ENCODE measurements around the gene GAPDH.

Gene GAPDH

DNA sequence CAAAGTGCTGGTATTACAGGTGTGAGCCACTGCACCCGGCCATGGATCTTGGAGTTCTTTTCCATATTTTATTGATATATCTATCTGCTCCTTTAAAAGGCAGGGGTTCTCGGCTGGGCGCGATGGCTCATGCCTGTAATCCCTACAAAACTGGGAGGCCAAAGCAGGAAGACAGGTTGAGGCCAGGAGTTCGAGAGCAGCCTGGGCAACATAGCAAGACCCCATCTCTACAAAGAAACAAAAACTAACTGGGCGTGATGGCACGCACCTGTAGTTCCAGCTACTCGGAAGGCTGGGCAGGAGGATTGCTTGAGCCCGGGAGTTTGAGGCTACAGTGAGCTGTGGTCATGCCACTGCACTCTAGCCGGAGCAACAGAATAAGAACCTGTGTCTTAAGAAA is 12.1 kb upstream of the GAPDH start:
- TF ChIP-seq POLR2A (IDR thresholded peaks at IDR 0.05; ENCODE audit: low read depth, low read length): no peak
- no peak for DNase-seq (ENCODE audit: insufficient read length, low spot score)
- FAIRE-seq: no peak

DNA sequence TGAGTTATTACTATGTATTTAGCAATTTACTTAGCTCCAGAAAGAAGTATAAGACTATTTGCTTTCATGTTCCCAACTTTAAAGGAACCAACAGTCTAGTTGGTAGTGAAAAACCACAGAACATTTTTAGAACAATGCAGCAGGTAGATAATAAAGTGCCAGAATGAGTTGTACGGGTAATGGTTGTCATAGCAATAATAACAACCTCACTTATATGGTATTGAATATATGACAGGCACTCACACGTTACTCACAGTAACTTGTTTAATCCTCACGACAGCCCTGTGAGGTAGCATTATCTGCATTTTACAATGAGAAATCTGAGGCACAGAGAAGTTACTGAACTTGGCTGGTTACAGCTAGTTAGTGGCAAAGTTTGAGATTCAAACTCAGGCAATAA is 10.6 kb upstream of the GAPDH start:
- no peak for TF ChIP-seq POLR2A (IDR thresholded peaks at IDR 0.05; ENCODE audit: low read depth, low read length)
- FAIRE-seq: no peak

DNA sequence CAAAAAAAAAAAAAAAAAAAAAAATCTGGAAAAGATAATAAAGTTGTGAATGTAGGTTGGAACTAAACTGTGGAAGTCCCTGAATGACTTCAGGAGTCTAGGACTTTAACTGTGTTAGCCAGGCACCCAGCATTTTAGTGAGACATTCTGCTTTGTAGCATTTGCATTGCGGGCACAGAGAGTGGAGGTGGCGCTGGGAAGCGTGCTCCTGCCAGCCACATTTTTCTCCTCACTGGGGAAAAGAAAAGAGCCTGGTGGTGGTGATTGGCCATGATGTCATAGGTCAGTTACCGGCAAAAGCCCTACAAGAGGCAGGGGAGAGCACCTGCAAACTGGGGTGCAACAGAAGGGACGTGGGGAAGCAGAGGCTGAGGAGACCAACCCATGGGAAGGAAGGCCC is 9.7 kb upstream of the GAPDH start:
- FAIRE-seq: no peak
- TF ChIP-seq POLR2A (IDR thresholded peaks at IDR 0.05; ENCODE audit: low read depth, low read length): no peak

More for the DNA sequence above, 10.6 kb upstream of the GAPDH start:
- no peak for DNase-seq (ENCODE audit: insufficient read length, low spot score)

GRCh38 chr12:6526201-6526600 is 8.1 kb upstream of the GAPDH start:
- no peak for FAIRE-seq

More for the DNA sequence above, 9.7 kb upstream of the GAPDH start:
- no peak for DNase-seq (ENCODE audit: insufficient read length, low spot score)

GRCh38 chr12:6526766-6527525 is 7.4 kb upstream of the GAPDH start:
- DNase-seq (ENCODE audit: insufficient read length, low spot score) (no peak), FAIRE-seq (no peak)
- TF ChIP-seq POLR2A (IDR thresholded peaks at IDR 0.05; ENCODE audit: low read depth, low read length): no peak

More at GRCh38 chr12:6526201-6526600, 8.1 kb upstream of the GAPDH start:
- DNase-seq (ENCODE audit: insufficient read length, low spot score): no peak
- TF ChIP-seq POLR2A (IDR thresholded peaks at IDR 0.05; ENCODE audit: low read depth, low read length): no peak

GRCh38 chr12:6527711-6528110 is 6.6 kb upstream of the GAPDH start:
- TF ChIP-seq POLR2A (IDR thresholded peaks at IDR 0.05; ENCODE audit: low read depth, low read length): no peak
- FAIRE-seq (no peak), DNase-seq (ENCODE audit: insufficient read length, low spot score) (no peak)

DNA sequence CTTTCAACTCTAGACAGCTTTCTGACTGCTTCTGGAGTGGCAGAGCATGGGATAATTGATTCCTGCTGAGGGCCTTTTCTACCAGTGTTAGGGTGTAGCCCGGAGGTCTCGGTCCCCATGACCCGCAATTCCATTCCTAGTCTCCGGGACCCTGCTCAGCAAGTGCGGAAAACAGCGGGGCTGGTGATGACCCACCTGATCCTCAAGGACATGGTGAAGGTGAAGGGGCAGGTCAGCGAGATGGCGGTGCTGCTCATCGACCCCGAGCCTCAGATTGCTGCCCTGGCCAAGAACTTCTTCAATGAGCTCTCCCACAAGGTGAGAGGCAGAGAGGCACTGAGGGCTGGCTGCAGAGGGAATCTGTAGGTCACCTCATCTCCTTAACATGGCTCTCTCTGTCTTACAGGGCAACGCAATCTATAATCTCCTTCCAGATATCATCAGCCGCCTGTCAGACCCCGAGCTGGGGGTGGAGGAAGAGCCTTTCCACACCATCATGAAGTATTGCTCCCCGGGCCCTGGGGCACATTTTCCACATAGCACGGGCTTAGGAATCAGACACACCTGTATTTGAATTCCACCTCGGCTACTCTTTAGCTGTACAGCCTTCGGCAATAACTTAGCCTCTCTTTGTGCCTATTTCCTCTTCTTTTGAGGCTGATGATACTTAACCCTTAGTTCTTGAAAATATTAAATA is 5.6 kb upstream of the GAPDH start:
- no peak for FAIRE-seq
- no peak for TF ChIP-seq POLR2A (IDR thresholded peaks at IDR 0.05; ENCODE audit: low read depth, low read length)
- no peak for DNase-seq (ENCODE audit: insufficient read length, low spot score)

GRCh38 chr12:6529291-6529737 is 5.0 kb upstream of the GAPDH start:
- no peak for TF ChIP-seq POLR2A (IDR thresholded peaks at IDR 0.05; ENCODE audit: low read depth, low read length)
- DNase-seq (ENCODE audit: insufficient read length, low spot score): no peak
- FAIRE-seq: no peak

DNA sequence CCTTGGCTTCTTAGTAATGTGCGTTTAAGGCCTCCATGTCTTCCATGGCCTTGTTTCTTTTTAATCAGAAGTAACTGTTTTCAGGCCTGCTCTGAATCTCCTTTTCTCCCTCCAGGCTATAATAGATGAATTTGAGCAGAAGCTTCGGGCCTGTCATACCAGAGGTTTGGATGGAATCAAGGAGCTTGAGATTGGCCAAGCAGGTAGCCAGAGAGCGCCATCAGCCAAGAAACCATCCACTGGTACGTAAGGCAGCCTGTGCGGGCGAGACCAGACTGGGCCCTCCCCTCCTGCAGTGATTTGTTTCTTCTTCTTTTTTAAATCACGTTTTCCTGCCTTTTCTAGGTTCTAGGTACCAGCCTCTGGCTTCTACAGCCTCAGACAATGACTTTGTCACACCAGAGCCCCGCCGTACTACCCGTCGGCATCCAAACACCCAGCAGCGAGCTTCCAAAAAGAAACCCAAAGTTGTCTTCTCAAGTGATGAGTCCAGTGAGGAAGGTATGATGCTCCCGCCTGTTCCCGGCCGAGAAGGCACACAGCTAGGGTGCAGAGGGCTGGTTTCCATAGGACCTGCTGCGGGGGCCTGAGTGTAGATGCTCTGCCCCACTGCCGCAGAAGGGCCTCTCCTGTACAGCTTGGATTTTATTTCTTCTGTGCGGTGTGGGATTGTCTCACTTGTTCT is 3.6 kb upstream of the GAPDH start:
- TF ChIP-seq POLR2A (IDR thresholded peaks at IDR 0.05; ENCODE audit: low read depth, low read length): no peak
- no peak for FAIRE-seq

DNA sequence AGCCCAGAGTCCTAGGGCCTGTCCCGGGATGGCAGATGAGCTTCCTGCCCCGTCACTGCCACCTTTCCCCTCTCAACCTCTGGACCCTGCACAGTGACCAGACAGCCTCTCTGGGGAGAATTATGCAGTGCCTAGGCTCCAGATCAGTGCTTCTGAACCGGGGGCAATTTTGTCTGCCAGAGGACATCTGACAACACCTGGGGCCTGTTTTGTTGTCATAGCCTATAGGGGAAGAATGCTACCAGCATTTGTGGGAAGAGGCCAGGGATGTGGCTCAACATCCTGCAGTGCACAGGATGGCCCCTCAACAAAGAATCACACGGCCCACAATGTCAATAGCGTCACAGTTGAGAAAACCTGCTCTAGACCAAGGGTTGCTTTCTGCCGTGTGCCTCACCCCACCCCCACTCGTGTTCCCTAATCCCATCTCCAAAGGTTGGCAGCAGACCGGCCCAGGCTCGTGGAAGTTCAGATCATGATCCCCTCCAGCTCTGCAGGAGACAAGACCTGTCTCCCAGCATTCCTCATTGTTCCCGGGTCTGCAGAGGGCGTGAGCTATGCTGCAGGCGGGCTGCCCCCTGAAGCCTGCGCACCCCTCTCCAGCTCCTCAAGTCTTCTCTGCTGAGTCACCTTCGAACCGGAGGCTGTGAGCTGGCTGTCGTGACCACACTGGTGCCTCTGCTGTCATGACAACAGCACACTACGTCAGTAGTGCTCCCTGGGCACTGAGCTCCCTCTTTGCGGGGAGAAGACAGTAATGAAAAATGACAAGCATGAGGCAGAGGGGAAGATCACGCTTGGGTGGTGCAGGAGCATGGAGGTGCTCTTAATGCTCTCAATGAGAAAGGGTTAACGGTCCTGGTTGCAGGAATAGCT is 2.0 kb upstream of the GAPDH start:
- peak; percentile 89 for DNase-seq (ENCODE audit: insufficient read length, low spot score)

More for the DNA sequence above, 3.6 kb upstream of the GAPDH start:
- DNase-seq (ENCODE audit: insufficient read length, low spot score): no peak

DNA sequence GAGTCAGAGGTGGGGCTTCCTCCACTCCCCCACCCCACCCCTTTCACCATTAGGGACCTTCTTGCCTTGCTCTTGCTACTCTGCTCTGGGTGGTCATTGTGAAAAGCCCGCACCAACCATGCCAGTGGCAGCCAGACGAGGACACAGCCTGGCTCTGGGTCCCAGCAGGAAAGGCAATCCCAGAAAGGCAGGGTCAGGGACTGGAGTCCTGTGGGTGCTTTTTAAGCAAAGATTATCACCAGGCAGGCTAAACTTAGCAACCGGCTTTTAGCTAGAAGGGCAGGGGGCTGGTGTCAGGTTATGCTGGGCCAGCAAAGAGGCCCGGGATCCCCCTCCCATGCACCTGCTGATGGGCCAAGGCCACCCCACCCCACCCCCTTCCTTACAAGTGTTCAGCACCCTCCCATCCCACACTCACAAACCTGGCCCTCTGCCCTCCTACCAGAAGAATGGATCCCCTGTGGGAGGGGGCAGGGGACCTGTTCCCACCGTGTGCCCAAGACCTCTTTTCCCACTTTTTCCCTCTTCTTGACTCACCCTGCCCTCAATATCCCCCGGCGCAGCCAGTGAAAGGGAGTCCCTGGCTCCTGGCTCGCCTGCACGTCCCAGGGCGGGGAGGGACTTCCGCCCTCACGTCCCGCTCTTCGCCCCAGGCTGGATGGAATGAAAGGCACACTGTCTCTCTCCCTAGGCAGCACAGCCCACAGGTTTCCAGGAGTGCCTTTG is 1.2 kb upstream of the GAPDH start:
- TF ChIP-seq POLR2A (IDR thresholded peaks at IDR 0.05; ENCODE audit: low read depth, low read length): peak; percentile 38; the same call in 1 of the 2 replicates
- FAIRE-seq (no peak), DNase-seq (ENCODE audit: insufficient read length, low spot score) (no peak)

More for the DNA sequence above, 2.0 kb upstream of the GAPDH start:
- TF ChIP-seq POLR2A (IDR thresholded peaks at IDR 0.05; ENCODE audit: low read depth, low read length): peak; percentile 52
- FAIRE-seq: peak; percentile 73

GRCh38 chr12:6533653-6533922 is 729 bp upstream of the GAPDH start:
- FAIRE-seq: no peak
- no peak; the same call in 1 of the 2 replicates for TF ChIP-seq POLR2A (IDR thresholded peaks at IDR 0.05; ENCODE audit: low read depth, low read length)

DNA sequence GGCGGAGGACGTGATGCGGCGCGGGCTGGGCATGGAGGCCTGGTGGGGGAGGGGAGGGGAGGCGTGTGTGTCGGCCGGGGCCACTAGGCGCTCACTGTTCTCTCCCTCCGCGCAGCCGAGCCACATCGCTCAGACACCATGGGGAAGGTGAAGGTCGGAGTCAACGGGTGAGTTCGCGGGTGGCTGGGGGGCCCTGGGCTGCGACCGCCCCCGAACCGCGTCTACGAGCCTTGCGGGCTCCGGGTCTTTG is 303 bp downstream of the GAPDH start:
- FAIRE-seq: no peak

More at GRCh38 chr12:6533653-6533922, 729 bp upstream of the GAPDH start:
- no peak for DNase-seq (ENCODE audit: insufficient read length, low spot score)

More for the DNA sequence above, 303 bp downstream of the GAPDH start:
- no peak for TF ChIP-seq POLR2A (IDR thresholded peaks at IDR 0.05; ENCODE audit: low read depth, low read length)
- no peak for DNase-seq (ENCODE audit: insufficient read length, low spot score)

Data from H54 (cell line).